ENCODE results near the gene HDDC2.

HDDC2 gene

DNA sequence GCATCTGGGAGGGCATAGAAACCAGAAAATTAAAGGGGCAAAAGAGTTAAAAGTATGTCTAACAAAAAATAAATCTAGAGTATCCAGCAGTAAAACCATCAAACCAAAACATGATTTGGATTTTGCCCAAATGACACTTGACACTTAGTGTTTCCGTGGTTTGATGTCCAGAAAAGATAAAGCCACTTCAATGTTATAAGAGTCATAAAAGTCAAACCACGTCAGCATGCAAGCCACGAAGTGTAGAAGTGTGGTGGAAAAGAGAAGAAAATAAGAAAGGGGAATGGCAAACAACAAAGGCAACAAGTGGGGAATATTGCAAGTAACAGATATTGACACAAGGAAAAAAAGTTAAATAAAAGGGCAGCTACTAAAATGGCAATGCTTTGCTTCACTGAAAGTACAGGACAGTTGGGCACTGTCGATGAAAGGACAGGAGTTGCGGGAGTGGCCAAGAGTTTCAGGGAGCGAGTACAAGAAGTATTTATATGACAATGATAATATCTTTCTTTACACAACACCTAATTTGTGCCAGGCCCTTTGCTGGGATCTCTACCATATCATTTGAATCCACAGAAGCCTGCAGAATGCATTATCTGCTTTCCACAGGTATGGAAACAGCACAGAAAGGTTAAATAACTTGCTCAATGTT is 6.3 kb upstream of the HDDC2 start:
- Histone ChIP-seq H3K27ac (replicated peaks) (no peak overlapping the region), H3K4me3 (replicated peaks; ENCODE audit: insufficient read depth, low read length) (no peak overlapping the region), H3K27me3 (ENCODE audit: insufficient read depth, poor library complexity, severe bottlenecking) (no peaks in the 10 kb centered on the region)
- TF ChIP-seq GABPA (IDR thresholded peaks at IDR 0.05; ENCODE audit: low read depth) (no peak), POLR2AphosphoS5 (IDR thresholded peaks at IDR 0.05; ENCODE audit: low read depth) (no peak), SPI1 (IDR thresholded peaks at IDR 0.05; ENCODE audit: borderline replicate concordance, low read depth) (no peak)
- TF ChIP-seq, protein P1, sequence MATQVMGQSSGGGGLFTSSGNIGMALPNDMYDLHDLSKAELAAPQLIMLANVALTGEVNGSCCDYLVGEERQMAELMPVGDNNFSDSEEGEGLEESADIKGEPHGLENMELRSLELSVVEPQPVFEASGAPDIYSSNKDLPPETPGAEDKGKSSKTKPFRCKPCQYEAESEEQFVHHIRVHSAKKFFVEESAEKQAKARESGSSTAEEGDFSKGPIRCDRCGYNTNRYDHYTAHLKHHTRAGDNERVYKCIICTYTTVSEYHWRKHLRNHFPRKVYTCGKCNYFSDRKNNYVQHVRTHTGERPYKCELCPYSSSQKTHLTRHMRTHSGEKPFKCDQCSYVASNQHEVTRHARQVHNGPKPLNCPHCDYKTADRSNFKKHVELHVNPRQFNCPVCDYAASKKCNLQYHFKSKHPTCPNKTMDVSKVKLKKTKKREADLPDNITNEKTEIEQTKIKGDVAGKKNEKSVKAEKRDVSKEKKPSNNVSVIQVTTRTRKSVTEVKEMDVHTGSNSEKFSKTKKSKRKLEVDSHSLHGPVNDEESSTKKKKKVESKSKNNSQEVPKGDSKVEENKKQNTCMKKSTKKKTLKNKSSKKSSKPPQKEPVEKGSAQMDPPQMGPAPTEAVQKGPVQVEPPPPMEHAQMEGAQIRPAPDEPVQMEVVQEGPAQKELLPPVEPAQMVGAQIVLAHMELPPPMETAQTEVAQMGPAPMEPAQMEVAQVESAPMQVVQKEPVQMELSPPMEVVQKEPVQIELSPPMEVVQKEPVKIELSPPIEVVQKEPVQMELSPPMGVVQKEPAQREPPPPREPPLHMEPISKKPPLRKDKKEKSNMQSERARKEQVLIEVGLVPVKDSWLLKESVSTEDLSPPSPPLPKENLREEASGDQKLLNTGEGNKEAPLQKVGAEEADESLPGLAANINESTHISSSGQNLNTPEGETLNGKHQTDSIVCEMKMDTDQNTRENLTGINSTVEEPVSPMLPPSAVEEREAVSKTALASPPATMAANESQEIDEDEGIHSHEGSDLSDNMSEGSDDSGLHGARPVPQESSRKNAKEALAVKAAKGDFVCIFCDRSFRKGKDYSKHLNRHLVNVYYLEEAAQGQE (IDR thresholded peaks at IDR 0.05; ENCODE audit: insufficient replicate concordance, low read depth): no peak
- TF ChIP-seq, protein P2, sequence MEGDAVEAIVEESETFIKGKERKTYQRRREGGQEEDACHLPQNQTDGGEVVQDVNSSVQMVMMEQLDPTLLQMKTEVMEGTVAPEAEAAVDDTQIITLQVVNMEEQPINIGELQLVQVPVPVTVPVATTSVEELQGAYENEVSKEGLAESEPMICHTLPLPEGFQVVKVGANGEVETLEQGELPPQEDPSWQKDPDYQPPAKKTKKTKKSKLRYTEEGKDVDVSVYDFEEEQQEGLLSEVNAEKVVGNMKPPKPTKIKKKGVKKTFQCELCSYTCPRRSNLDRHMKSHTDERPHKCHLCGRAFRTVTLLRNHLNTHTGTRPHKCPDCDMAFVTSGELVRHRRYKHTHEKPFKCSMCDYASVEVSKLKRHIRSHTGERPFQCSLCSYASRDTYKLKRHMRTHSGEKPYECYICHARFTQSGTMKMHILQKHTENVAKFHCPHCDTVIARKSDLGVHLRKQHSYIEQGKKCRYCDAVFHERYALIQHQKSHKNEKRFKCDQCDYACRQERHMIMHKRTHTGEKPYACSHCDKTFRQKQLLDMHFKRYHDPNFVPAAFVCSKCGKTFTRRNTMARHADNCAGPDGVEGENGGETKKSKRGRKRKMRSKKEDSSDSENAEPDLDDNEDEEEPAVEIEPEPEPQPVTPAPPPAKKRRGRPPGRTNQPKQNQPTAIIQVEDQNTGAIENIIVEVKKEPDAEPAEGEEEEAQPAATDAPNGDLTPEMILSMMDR (IDR thresholded peaks at IDR 0.05; ENCODE audit: insufficient read depth, low read length): no peak
- no peak for DNase-seq (ENCODE audit: low read depth in 1 of 2, low spot score in 1 of 2)

- no peak for TF ChIP-seq GABPA (IDR thresholded peaks at IDR 0.05; ENCODE audit: low read depth)
- TF ChIP-seq, protein P2 (IDR thresholded peaks at IDR 0.05; ENCODE audit: insufficient read depth, low read length): no peak
- no peak for TF ChIP-seq POLR2AphosphoS5 (IDR thresholded peaks at IDR 0.05; ENCODE audit: low read depth)
- TF ChIP-seq SPI1 (IDR thresholded peaks at IDR 0.05; ENCODE audit: borderline replicate concordance, low read depth): no peak
- H3K27me3 ChIP-seq (ENCODE audit: insufficient read depth, poor library complexity, severe bottlenecking): no peaks in the 10 kb centered on the region
- no peak overlapping the region for H3K4me3 ChIP-seq (replicated peaks; ENCODE audit: insufficient read depth, low read length)
- DNase-seq (ENCODE audit: low read depth in 1 of 2, low spot score in 1 of 2): no peak
- no peak overlapping the region for H3K27ac ChIP-seq (replicated peaks)
These were observed 5.5 kb upstream of the HDDC2 start for GRCh38 chr6:125307150-125307838.

GRCh38 chr6:125306756-125307149 is 5.0 kb upstream of the HDDC2 start:
- no peak for TF ChIP-seq SPI1 (IDR thresholded peaks at IDR 0.05; ENCODE audit: borderline replicate concordance, low read depth)
- Histone ChIP-seq H3K4me3 (replicated peaks; ENCODE audit: insufficient read depth, low read length) (no peak overlapping the region), H3K27ac (replicated peaks) (no peak overlapping the region), H3K27me3 (ENCODE audit: insufficient read depth, poor library complexity, severe bottlenecking) (no peaks in the 10 kb centered on the region)
- DNase-seq (ENCODE audit: low read depth in 1 of 2, low spot score in 1 of 2): no peak

DNA sequence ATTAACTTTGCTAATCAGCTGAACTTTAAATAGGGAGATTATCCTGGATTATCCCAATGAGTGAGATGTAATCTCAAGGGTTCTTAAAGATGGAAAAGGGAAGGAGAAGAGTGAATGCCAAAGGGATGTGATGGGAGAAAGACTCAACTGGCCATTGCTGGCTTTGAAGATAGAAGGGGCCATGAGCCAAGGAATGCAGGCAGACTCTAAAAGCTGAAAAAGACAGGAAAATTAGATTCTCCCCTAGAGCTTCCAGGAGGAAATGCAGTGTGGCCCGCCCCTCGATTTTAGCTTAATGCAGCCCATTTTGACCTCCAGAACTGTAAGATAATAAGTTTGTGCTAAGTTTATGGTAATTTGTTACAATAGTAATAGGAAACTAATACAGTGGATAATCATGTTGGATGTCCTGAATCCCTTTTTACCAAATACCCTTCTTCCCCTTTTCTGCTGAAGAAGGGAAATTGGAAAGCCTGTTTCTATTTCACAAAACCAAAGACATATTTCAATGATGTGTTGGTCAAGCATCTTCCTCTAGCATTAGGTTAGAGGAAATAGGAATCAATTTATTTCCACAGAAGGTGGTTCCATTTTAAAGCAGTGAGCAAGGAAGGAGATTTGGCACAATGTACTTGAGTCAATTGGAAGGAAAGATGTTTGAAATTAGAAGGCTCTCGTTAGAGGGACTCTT is 3.3 kb upstream of the HDDC2 start:
- Histone ChIP-seq H3K27me3 (ENCODE audit: insufficient read depth, poor library complexity, severe bottlenecking) (no peaks in the 10 kb centered on the region), H3K4me3 (replicated peaks; ENCODE audit: insufficient read depth, low read length) (no peak overlapping the region)
- TF ChIP-seq, protein P2 (IDR thresholded peaks at IDR 0.05; ENCODE audit: insufficient read depth, low read length): no peak
- TF ChIP-seq, protein P1 (IDR thresholded peaks at IDR 0.05; ENCODE audit: insufficient replicate concordance, low read depth): no peak
- TF ChIP-seq GABPA (IDR thresholded peaks at IDR 0.05; ENCODE audit: low read depth) (no peak), SPI1 (IDR thresholded peaks at IDR 0.05; ENCODE audit: borderline replicate concordance, low read depth) (no peak), POLR2AphosphoS5 (IDR thresholded peaks at IDR 0.05; ENCODE audit: low read depth) (no peak)

More for the DNA sequence above, 3.3 kb upstream of the HDDC2 start:
- no peak for DNase-seq (ENCODE audit: low read depth in 1 of 2, low spot score in 1 of 2)
- no peak overlapping the region for H3K27ac ChIP-seq (replicated peaks)
